GM19328 (cell line): ENCODE data around the gene TNFRSF1B.

Experiments used
- ATAC-seq: cut with Tn5 transposase; IDR thresholded peaks from one replicate; pipeline ENCODE4 v1.9.1; 2021; ENCODE audit warnings: mild to moderate bottlenecking, moderate library complexity; ENCODE audit not compliant: unreplicated experiment

Gene TNFRSF1B

GRCh38 chr1:12188657-12189327 lies 22.0 kb downstream of the TNFRSF1B start:
- ATAC-seq: no peak

- ATAC-seq: no peak
These were observed 22.5 kb downstream of the TNFRSF1B start for GRCh38 chr1:12189328-12189682.

GRCh38 chr1:12191242-12192032 lies 24.6 kb downstream of the TNFRSF1B start:
- ATAC-seq: no peak

- ATAC-seq: no peak
These were observed 27.9 kb downstream of the TNFRSF1B start for GRCh38 chr1:12194666-12195216.

- no peak for ATAC-seq
These were observed 28.6 kb downstream of the TNFRSF1B start for GRCh38 chr1:12195416-12195815.

GRCh38 chr1:12196641-12197482 lies 30.1 kb downstream of the TNFRSF1B start:
- ATAC-seq: no peak

- no peak for ATAC-seq
These were observed 30.7 kb downstream of the TNFRSF1B start for GRCh38 chr1:12197483-12197880.

GRCh38 chr1:12200208-12200607 lies 33.4 kb downstream of the TNFRSF1B start:
- ATAC-seq: no peak

- no peak for ATAC-seq
These were observed 34.8 kb downstream of the TNFRSF1B start for GRCh38 chr1:12201352-12202189.

GRCh38 chr1:12202190-12202497 lies 35.4 kb downstream of the TNFRSF1B start:
- ATAC-seq: no peak

- ATAC-seq: no peak
These were observed 35.8 kb downstream of the TNFRSF1B start for GRCh38 chr1:12202577-12202976.

- ATAC-seq: no peak
These were observed 36.6 kb downstream of the TNFRSF1B start for GRCh38 chr1:12203216-12204007.

- ATAC-seq: no peak
These were observed 37.3 kb downstream of the TNFRSF1B start for GRCh38 chr1:12204140-12204539.

- ATAC-seq: no peak
These were observed 38.2 kb downstream of the TNFRSF1B start for GRCh38 chr1:12204754-12205658.

- no peak for ATAC-seq
These were observed 39.4 kb downstream of the TNFRSF1B start for GRCh38 chr1:12206238-12206637.

- ATAC-seq: no peak
These were observed 40.1 kb downstream of the TNFRSF1B start for GRCh38 chr1:12206792-12207424.

- ATAC-seq: no peak
These were observed 41.5 kb downstream of the TNFRSF1B start for GRCh38 chr1:12208271-12208670.

GRCh38 chr1:12208764-12209494 lies 42.1 kb downstream of the TNFRSF1B start:
- ATAC-seq: no peak
